PFSK-1 (cell line): ENCODE results near the gene TYR.

Source experiments
- SIN3A ChIP-seq: IDR thresholded peaks from 2 replicates; pipeline ENCODE4 v1.6.1; 2012; ENCODE audit warnings: mild to moderate bottlenecking, low read length, moderate library complexity, borderline replicate concordance; ENCODE audit not compliant: insufficient read depth
- TAF1 ChIP-seq: IDR thresholded peaks from 2 replicates; pipeline ENCODE4 v1.6.1; 2012; ENCODE audit warnings: low read length, control low read depth, borderline replicate concordance; ENCODE audit not compliant: insufficient read depth

DNA sequence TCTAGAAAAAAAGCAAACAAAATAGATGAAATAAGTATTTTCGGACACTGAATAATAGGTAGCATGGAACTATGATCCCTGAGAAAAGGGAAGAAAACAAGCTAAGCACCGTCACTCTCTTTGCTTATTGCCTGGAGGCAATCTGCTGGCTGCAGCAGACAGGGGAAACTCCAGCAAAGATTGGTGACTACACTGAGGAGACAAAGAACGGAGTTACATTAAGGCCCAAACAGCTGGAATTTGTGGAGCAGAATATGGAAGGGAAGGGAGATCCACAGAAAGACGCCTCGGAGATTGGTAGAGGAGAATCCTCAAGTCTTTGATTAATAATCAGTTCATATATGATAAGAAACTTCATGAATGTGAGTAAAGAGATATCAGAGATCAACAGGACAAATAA, 150.2 kb downstream of the TYR start:
- no peak for TF ChIP-seq SIN3A
- no peak for TF ChIP-seq TAF1
